HepG2 (cell line): ENCODE results near the gene BMF. TPM values are rescaled to one million over a fixed set of nuclear protein-coding genes. Genes with fewer than 3 reads are reported as not detected.

Source experiments
- DR1 ChIP-seq: sonication (generic); formaldehyde crosslinking; IDR thresholded peaks from 2 replicates; pipeline ENCODE4 v1.8.0; 2021; ENCODE audit warnings: mild to moderate bottlenecking, missing genetic modification reagents, inconsistent platforms
- ELF1 ChIP-seq: sonication (generic); formaldehyde crosslinking; IDR thresholded peaks from 2 replicates; pipeline ENCODE4 v1.4.0; 2020; ENCODE audit warnings: missing genetic modification reagents
- FOXK2 ChIP-seq: fragments of 450-650 bp; IDR thresholded peaks from 2 replicates; pipeline ENCODE4 v1.6.1; 2016
- GFI1 ChIP-seq: sonication (generic); formaldehyde crosslinking; IDR thresholded peaks from 2 replicates; pipeline ENCODE4 v1.5.0; 2020; ENCODE audit warnings: missing genetic modification reagents, mild to moderate bottlenecking, borderline replicate concordance
- HDAC1 ChIP-seq: sonication (generic); formaldehyde crosslinking; IDR thresholded peaks from 2 replicates; pipeline ENCODE4 v1.5.1; 2020; ENCODE audit warnings: mild to moderate bottlenecking, missing genetic modification reagents
- NCOA2 ChIP-seq: sonication (generic); formaldehyde crosslinking; IDR thresholded peaks from 2 replicates; pipeline ENCODE4 v1.8.0; 2022; ENCODE audit warnings: inconsistent platforms
- NFE2L1 ChIP-seq: sonication (generic); formaldehyde crosslinking; IDR thresholded peaks from 2 replicates; pipeline ENCODE4 v1.4.0; 2020; ENCODE audit warnings: missing genetic modification reagents, mild to moderate bottlenecking, borderline replicate concordance
- NR2C2 ChIP-seq: sonication (generic); formaldehyde crosslinking; IDR thresholded peaks from 2 replicates; pipeline ENCODE4 v1.4.0; 2020; ENCODE audit warnings: missing genetic modification reagents, mild to moderate bottlenecking, moderate library complexity, borderline replicate concordance
- PHF5A ChIP-seq: IDR thresholded peaks from one replicate; pipeline ENCODE4 v1.6.1; 2018; ENCODE audit warnings: low read depth, missing genetic modification reagents; ENCODE audit not compliant: unreplicated experiment
- RELA ChIP-seq: sonication (generic); formaldehyde crosslinking; IDR thresholded peaks from 2 replicates; pipeline ENCODE4 v1.4.0; 2020; ENCODE audit warnings: missing genetic modification reagents
- RXRA ChIP-seq: sonication (generic); formaldehyde crosslinking; IDR thresholded peaks from 2 replicates; pipeline ENCODE4 v1.5.1; 2020; ENCODE audit warnings: missing genetic modification reagents
- STAT6 ChIP-seq: sonication (generic); formaldehyde crosslinking; IDR thresholded peaks from 2 replicates; pipeline ENCODE4 v1.4.0; 2020; ENCODE audit warnings: missing genetic modification reagents, mild to moderate bottlenecking, borderline replicate concordance
- TARDBP ChIP-seq: sonication (generic); formaldehyde crosslinking; IDR thresholded peaks from 2 replicates; pipeline ENCODE4 v1.8.0; 2022; ENCODE audit warnings: mild to moderate bottlenecking, missing genetic modification reagents
- ZBTB25 ChIP-seq: IDR thresholded peaks from 2 replicates; pipeline ENCODE4 v1.6.1; 2018; ENCODE audit warnings: missing genetic modification reagents
- ZNF20 ChIP-seq: sonication (generic); formaldehyde crosslinking; IDR thresholded peaks from 2 replicates; pipeline ENCODE4 v1.4.0; 2020; ENCODE audit warnings: mild to moderate bottlenecking, moderate library complexity, missing genetic modification reagents
- ZNF282 ChIP-seq: fragments of 450-650 bp; IDR thresholded peaks from 2 replicates; pipeline ENCODE4 v1.6.1; 2018; ENCODE audit not compliant: partially characterized antibody
- ZNF331 ChIP-seq: sonication (generic); formaldehyde crosslinking; IDR thresholded peaks from 2 replicates; pipeline ENCODE4 v1.4.0; 2020; ENCODE audit warnings: missing genetic modification reagents
- ZNF34 ChIP-seq: sonication (generic); formaldehyde crosslinking; IDR thresholded peaks from 2 replicates; pipeline ENCODE4 v1.4.0; 2020; ENCODE audit warnings: mild to moderate bottlenecking, missing genetic modification reagents, borderline replicate concordance
- ZNF382 ChIP-seq: sonication (generic); formaldehyde crosslinking; IDR thresholded peaks from 2 replicates; pipeline ENCODE4 v1.5.0; 2020; ENCODE audit warnings: missing genetic modification reagents, mild to moderate bottlenecking, borderline replicate concordance
- ZNF414 ChIP-seq: sonication (generic); formaldehyde crosslinking; IDR thresholded peaks from 2 replicates; pipeline ENCODE4 v1.5.0; 2020; ENCODE audit warnings: missing genetic modification reagents
- ZNF460 ChIP-seq: sonication (generic); formaldehyde crosslinking; IDR thresholded peaks from 2 replicates; pipeline ENCODE4 v1.5.1; 2020; ENCODE audit warnings: missing genetic modification reagents, mild to moderate bottlenecking, borderline replicate concordance
- ZNF558 ChIP-seq: sonication (generic); formaldehyde crosslinking; IDR thresholded peaks from 2 replicates; pipeline ENCODE4 v1.9.0; 2022; ENCODE audit warnings: mild to moderate bottlenecking, missing genetic modification reagents, borderline replicate concordance
- ZNF740 ChIP-seq: sonication (generic); formaldehyde crosslinking; IDR thresholded peaks from 2 replicates; pipeline ENCODE4 v1.4.0; 2020; ENCODE audit warnings: missing genetic modification reagents
- ZNF761 ChIP-seq: sonication (generic); formaldehyde crosslinking; conservative IDR thresholded peaks from 2 replicates; pipeline ENCODE4 v1.4.0; 2020; ENCODE audit warnings: mild to moderate bottlenecking, missing genetic modification reagents
- ZNF839 ChIP-seq: sonication (generic); formaldehyde crosslinking; IDR thresholded peaks from 2 replicates; pipeline ENCODE4 v1.4.0; 2020; ENCODE audit warnings: missing genetic modification reagents, mild to moderate bottlenecking, borderline replicate concordance
- polyA plus RNA-seq, 8 experiments: library from polyadenylated mRNA; depleted of rRNA in 3 of 8; stranded (reverse) in 7 of 8; unstranded in 1 of 8; fragments of >200 nt; fragmentation: Illumina TruSeq in 4 of 8; extraction: Trizol in 4 of 8; gene quantifications; 2 replicates each; pipeline versions ENCODE4 v1.2.1 to v1.2.3, GENCODE V29; 2011 to 2016; ENCODE audit warnings: low read depth in 4 of 8, missing spikeins in 1 of 8, mixed read lengths in 1 of 8; ENCODE audit not compliant: insufficient read depth in 1 of 8
- total RNA-seq, 5 experiments: library from RNA; depleted of rRNA; stranded (reverse); fragments of >200 nt; fragmentation: Illumina TruSeq; extraction: Trizol; gene quantifications; 2 replicates each; pipeline ENCODE4 v1.2.3, GENCODE V29; 2016; ENCODE audit warnings: low read depth in 1 of 5

The BMF gene
- total and polyA plus RNA-seq, 2 of the 13 experiments (the other 11 are each of a cell fraction or from before 2014, with no cell fraction given) = 8.7 to 15.9 TPM

- TF ChIP-seq RXRA (CRISPR knock-in tag) (peak; percentile 98), ZBTB25 (CRISPR knock-in tag) (peak; percentile 37; the same call in 1 of the 2 replicates), ZNF34 (no peak), RELA (no peak), TARDBP (CRISPR knock-in tag) (peak; percentile 75), ZNF460 (no peak; the same call in 1 of the 2 replicates), ZNF558 (no peak), NCOA2 (CRISPR knock-in tag) (peak; percentile 94), ZNF382 (no peak), NFE2L1 (no peak), ZNF839 (no peak), ZNF740 (CRISPR knock-in tag) (no peak), DR1 (no peak), ZNF20 (CRISPR knock-in tag) (no peak), ELF1 (peak; percentile 59), ZNF282 (no peak), ZNF414 (CRISPR knock-in tag) (no peak), FOXK2 (peak; percentile 95), GFI1 (CRISPR knock-in tag) (peak; percentile 38), HDAC1 (no peak; the same call in 1 of the 2 replicates), STAT6 (CRISPR knock-in tag) (0 out of 2 replicates have a peak, but pooled peaks have one; percentile 29), NR2C2 (peak; percentile 67), PHF5A (CRISPR knock-in tag) (peak; percentile 61), ZNF331 (peak; percentile 72), ZNF761 (CRISPR knock-in tag) (0 out of 2 replicates have a peak, but pooled peaks have one; percentile 37)
Observed at GRCh38 chr15:40081691-40082194, 26.9 kb downstream of the BMF start (continued).
